Activated naive CD8-positive, alpha-beta T cell (primary cell): Measurements from ENCODE around the gene LRRC40.
A peak's percentile ranks its signal among the peaks of the same experiment; 100 is the strongest.

Experiments used
- H3K27ac Mint-ChIP-seq: one replicate; pipeline ENCODE4 v1.8.0; 2021; ENCODE audit warnings: mixed read lengths
- H3K27me3 Mint-ChIP-seq: one replicate; pipeline ENCODE4 v1.8.0; 2021; ENCODE audit warnings: mixed read lengths
- H3K36me3 Mint-ChIP-seq: one replicate; pipeline ENCODE4 v1.8.0; 2021; ENCODE audit warnings: mixed read lengths
- H3K4me1 Mint-ChIP-seq: one replicate; pipeline ENCODE4 v1.8.0; 2021; ENCODE audit warnings: low read depth, mixed read lengths
- H3K4me3 Mint-ChIP-seq: one replicate; pipeline ENCODE4 v1.8.0; 2021; ENCODE audit warnings: mild to moderate bottlenecking, mixed read lengths
- H3K9me3 Mint-ChIP-seq: one replicate; pipeline ENCODE4 v1.8.0; 2021; ENCODE audit warnings: low read depth, mixed read lengths

Gene LRRC40

GRCh38 chr1:70205434-70206118 is at the start of gene LRRC40:
TSS of gene LRRC40 (minus strand) at chr1:70205579. CDS start at chr1:70205540, 39 bp downstream.
- no peaks in the 10 kb centered on the region for H3K9me3 Mint-ChIP-seq
- H3K4me3 Mint-ChIP-seq, result peak within 1 kb of the TSS; percentile 100
- H3K27ac Mint-ChIP-seq, result peak within 1 kb of the TSS; percentile 99
- H3K27me3 Mint-ChIP-seq, result no peaks in the 10 kb centered on the region
- H3K36me3 Mint-ChIP-seq, result peaks cover 6% of the 10 kb centered on the region
- peaks cover 73% of the 10 kb centered on the region for H3K4me1 Mint-ChIP-seq

GRCh38 chr1:70248729-70249128 is 43.4 kb upstream of the LRRC40 start:
- H3K36me3 Mint-ChIP-seq, result peaks cover 26% of the 10 kb centered on the region
- no peaks in the 10 kb centered on the region for H3K9me3 Mint-ChIP-seq
- H3K4me3 Mint-ChIP-seq, result no peak overlapping the region
- peak overlapping the region; percentile 90 for H3K27ac Mint-ChIP-seq
- H3K4me1 Mint-ChIP-seq, result peaks cover 21% of the 10 kb centered on the region
- H3K27me3 Mint-ChIP-seq, result no peaks in the 10 kb centered on the region

GRCh38 chr1:70247768-70248167 is 42.4 kb upstream of the LRRC40 start:
- peak overlapping the region; percentile 46 for H3K27ac Mint-ChIP-seq
- peaks cover 28% of the 10 kb centered on the region for H3K36me3 Mint-ChIP-seq
- H3K4me1 Mint-ChIP-seq, result peaks cover 21% of the 10 kb centered on the region
- no peaks in the 10 kb centered on the region for H3K9me3 Mint-ChIP-seq
- no peaks in the 10 kb centered on the region for H3K27me3 Mint-ChIP-seq
- no peak overlapping the region for H3K4me3 Mint-ChIP-seq

DNA sequence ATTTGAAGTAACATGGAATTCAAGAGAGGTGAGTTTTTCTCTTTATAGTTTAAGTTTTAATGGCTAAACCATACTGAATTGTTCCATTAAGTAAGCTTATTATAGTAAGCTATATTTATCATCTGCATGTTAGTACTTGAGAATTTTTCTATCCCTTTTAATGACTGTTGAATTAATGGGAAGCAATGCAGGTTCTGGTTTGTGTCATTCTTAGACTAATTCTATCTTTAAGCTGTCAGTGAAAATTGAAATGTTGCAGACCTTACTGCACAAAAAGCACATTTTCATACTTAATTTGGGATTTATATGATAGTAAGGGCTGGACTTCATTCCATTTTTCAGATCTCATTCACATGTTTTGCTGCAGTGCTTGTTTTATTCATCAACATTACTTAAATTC is 41.7 kb upstream of the LRRC40 start:
- H3K36me3 Mint-ChIP-seq, result peaks cover 28% of the 10 kb centered on the region
- no peak overlapping the region for H3K4me3 Mint-ChIP-seq
- H3K4me1 Mint-ChIP-seq, result peaks cover 21% of the 10 kb centered on the region
- H3K9me3 Mint-ChIP-seq, result no peaks in the 10 kb centered on the region
- no peaks in the 10 kb centered on the region for H3K27me3 Mint-ChIP-seq
- H3K27ac Mint-ChIP-seq, result peak overlapping the region; percentile 67

GRCh38 chr1:70239940-70240339 is 34.6 kb upstream of the LRRC40 start:
- Mint-ChIP-seq H3K4me3 (no peak overlapping the region), H3K36me3 (peaks cover 17% of the 10 kb centered on the region), H3K27me3 (no peaks in the 10 kb centered on the region), H3K9me3 (no peaks in the 10 kb centered on the region), H3K27ac (no peak overlapping the region), H3K4me1 (peaks cover 8% of the 10 kb centered on the region)

GRCh38 chr1:70234733-70235132 is 29.4 kb upstream of the LRRC40 start:
- peaks cover 9% of the 10 kb centered on the region for H3K36me3 Mint-ChIP-seq
- H3K4me1 Mint-ChIP-seq, result peaks cover 14% of the 10 kb centered on the region
- H3K27ac Mint-ChIP-seq, result peak overlapping the region; percentile 1
- no peaks in the 10 kb centered on the region for H3K27me3 Mint-ChIP-seq
- no peaks in the 10 kb centered on the region for H3K9me3 Mint-ChIP-seq
- no peak overlapping the region for H3K4me3 Mint-ChIP-seq

DNA sequence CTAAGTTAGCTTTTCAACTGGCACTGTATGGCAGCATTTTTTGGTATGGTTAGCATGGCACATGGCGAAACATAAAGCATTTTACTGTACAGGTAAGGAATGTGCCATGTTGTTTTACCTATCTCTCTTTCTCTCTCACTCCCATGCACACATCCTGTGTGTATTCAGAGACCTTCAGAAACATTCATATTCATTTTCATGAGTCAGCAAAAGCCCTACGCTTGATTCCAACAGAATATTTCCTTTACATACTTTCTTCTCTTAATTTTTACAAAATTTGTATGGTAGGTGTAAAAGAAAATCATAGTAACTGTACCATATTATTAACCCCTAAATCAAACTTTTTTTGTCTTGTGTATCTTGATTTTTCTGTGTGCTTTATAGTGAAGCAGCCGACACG is 26.1 kb upstream of the LRRC40 start:
- Mint-ChIP-seq H3K4me3 (no peak overlapping the region), H3K27me3 (no peaks in the 10 kb centered on the region), H3K4me1 (peaks cover 30% of the 10 kb centered on the region), H3K36me3 (peaks cover 3% of the 10 kb centered on the region), H3K9me3 (no peaks in the 10 kb centered on the region), H3K27ac (no peak overlapping the region)

- Mint-ChIP-seq H3K4me1 (peaks cover 52% of the 10 kb centered on the region), H3K4me3 (no peak overlapping the region), H3K27ac (no peak overlapping the region), H3K36me3 (peaks cover 3% of the 10 kb centered on the region), H3K27me3 (no peaks in the 10 kb centered on the region), H3K9me3 (no peaks in the 10 kb centered on the region)
Measured at GRCh38 chr1:70228670-70229069, 23.3 kb upstream of the LRRC40 start.

DNA sequence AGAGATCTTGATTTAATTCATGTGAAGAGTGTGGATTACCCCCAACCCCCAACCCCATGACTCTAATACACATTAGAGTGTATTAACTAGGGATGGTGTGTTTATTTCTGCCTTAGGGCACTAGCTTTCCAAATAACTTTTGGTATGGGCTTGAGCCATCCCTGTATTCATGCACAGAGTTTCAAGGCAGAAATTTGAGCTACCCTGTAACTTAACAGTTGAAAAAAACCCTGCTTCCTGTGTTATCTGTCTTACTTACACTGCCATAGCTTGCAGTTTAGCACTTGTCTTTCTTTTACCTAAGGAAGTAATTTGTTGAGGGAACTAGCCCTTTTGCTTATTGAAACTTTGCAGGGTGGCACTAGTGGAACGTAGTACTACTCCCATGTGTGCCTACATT is 22.1 kb upstream of the LRRC40 start:
- H3K4me1 Mint-ChIP-seq, result peaks cover 62% of the 10 kb centered on the region
- peak overlapping the region; percentile 23 for H3K4me3 Mint-ChIP-seq
- H3K27ac Mint-ChIP-seq, result peak overlapping the region; percentile 35
- H3K27me3 Mint-ChIP-seq, result no peaks in the 10 kb centered on the region
- peaks cover 4% of the 10 kb centered on the region for H3K36me3 Mint-ChIP-seq
- no peaks in the 10 kb centered on the region for H3K9me3 Mint-ChIP-seq

DNA sequence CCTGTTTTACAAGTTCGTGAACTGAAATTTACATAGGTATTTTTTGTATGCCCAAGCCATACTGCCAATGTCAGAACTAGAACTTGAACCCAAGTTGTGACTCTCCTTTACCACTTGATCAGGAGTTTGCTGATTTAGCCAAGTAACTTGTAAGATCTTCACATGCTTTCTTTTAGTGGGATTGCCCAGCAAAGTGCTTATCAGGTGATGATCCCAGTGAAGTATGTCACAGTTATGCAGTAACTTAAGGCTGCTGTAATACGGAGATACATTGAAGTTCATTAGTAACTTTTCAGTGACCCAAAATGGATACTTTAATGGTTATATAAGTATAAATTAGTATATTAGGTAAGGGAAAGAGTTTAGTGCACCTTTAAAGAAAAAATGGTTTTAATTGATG is 19.6 kb upstream of the LRRC40 start:
- Mint-ChIP-seq H3K4me3 (peak overlapping the region; percentile 94), H3K27ac (no peak overlapping the region), H3K4me1 (peaks cover 67% of the 10 kb centered on the region), H3K9me3 (no peaks in the 10 kb centered on the region), H3K27me3 (no peaks in the 10 kb centered on the region), H3K36me3 (peaks cover 4% of the 10 kb centered on the region)

- peak overlapping the region; percentile 96 for H3K27ac Mint-ChIP-seq
- peak overlapping the region; percentile 94 for H3K4me3 Mint-ChIP-seq
- H3K27me3 Mint-ChIP-seq, result no peaks in the 10 kb centered on the region
- H3K36me3 Mint-ChIP-seq, result peaks cover 4% of the 10 kb centered on the region
- peaks cover 63% of the 10 kb centered on the region for H3K4me1 Mint-ChIP-seq
- H3K9me3 Mint-ChIP-seq, result no peaks in the 10 kb centered on the region
Measured at GRCh38 chr1:70222716-70223235, 17.4 kb upstream of the LRRC40 start.

DNA sequence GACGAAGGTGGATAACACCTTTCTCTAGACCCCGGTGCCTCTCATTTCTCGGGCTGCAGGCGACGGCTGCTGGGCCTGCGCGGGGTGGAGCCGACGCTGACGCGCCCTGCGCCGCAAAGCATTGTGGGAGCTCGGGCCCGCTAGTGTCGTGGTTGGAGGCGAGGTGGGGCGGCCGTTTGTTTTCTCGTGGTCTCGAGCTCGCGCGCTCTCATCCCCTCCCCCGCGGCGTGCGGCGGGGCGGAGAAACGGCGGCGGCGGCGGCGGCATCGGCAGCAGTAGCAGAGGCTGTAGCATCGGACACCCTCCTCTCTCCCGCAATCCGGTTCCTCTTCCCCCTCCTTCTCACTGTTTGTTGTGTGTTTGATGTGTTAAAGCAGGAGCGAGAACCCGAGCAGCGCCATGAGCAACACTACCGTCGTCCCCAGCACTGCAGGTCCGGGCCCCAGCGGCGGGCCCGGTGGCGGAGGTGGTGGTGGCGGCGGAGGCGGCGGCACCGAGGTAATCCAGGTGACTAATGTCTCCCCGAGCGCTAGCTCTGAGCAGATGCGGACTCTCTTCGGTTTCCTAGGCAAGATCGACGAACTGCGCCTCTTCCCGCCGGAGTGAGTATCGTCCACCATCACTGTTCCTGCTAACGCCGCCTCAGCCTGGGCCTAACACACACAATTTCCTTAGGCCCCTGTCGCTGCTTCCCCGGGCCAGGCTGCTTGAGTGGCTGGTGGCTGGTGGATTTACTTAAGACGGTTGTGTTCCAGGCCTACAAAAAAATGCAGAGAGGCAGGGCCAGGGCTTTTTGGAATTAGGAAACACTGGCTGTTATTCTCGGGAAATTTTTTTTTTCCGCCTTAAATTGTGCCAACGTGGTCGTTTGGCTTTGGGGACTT is 16.1 kb upstream of the LRRC40 start, which contains the start of gene SRSF11:
SRSF11 (plus strand) TSS at position 143 of the 884 bp plus-strand sequence; CDS start at position 400, 257 bp downstream.
- H3K4me3 Mint-ChIP-seq, result peak within 1 kb of the TSS; percentile 94
- peaks cover 4% of the 10 kb centered on the region for H3K36me3 Mint-ChIP-seq
- H3K9me3 Mint-ChIP-seq, result no peaks in the 10 kb centered on the region
- no peaks in the 10 kb centered on the region for H3K27me3 Mint-ChIP-seq
- peaks cover 53% of the 10 kb centered on the region for H3K4me1 Mint-ChIP-seq
- peak within 1 kb of the TSS; percentile 96 for H3K27ac Mint-ChIP-seq

DNA sequence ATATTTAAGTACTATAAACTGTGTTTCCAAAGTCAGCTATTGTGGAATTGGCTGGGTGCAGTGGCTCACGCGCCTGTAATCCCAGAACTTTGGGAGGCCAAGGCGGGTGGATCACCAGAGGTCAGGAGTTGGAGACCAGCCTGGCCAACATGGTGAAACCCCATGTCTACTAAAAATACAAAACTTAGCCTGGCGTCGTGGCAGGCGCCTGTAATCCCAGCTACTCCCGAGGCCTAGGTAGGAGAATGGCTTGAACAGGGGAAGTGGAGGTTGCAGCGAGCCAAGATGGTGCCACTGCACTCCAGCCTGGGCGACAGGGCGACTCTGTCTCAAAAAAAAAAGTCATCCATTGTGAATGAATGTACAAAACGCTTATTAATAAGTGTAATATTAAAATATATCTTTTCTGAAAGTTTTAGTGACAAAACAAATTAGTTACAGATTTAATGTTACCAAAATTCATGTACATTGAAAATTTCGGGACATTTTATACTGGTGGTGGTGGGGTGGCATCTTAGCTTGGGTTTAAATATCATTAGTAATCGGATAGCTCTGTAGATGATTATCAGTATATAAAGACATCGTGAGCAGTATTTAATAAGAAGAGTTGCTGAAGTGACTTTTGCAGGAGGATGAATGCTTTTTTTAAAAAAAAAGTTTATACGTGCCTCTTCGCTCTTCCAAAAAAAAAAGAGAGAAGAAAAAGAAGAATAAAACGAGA is 15.3 kb upstream of the LRRC40 start:
- Mint-ChIP-seq H3K4me3 (peak overlapping the region; percentile 94), H3K27ac (peak overlapping the region; percentile 96), H3K27me3 (no peaks in the 10 kb centered on the region), H3K36me3 (peaks cover 4% of the 10 kb centered on the region), H3K9me3 (no peaks in the 10 kb centered on the region), H3K4me1 (peaks cover 51% of the 10 kb centered on the region)

GRCh38 chr1:70220015-70220414 is 14.6 kb upstream of the LRRC40 start:
- H3K4me1 Mint-ChIP-seq, result peaks cover 46% of the 10 kb centered on the region

More at GRCh38 chr1:70220015-70220414, 14.6 kb upstream of the LRRC40 start:
- H3K27ac Mint-ChIP-seq, result peak overlapping the region; percentile 75
- H3K27me3 Mint-ChIP-seq, result no peaks in the 10 kb centered on the region
- H3K9me3 Mint-ChIP-seq, result no peaks in the 10 kb centered on the region
- H3K36me3 Mint-ChIP-seq, result peaks cover 4% of the 10 kb centered on the region
- H3K4me3 Mint-ChIP-seq, result peak overlapping the region; percentile 69
